ENCODE measurements around the gene UNCX. TPM values are rescaled to one million over a fixed set of nuclear protein-coding genes. Genes with fewer than 3 reads are reported as not detected.

Gene UNCX
- total RNA-seq, 2 experiments from 2014 or later: not detected

DNA sequence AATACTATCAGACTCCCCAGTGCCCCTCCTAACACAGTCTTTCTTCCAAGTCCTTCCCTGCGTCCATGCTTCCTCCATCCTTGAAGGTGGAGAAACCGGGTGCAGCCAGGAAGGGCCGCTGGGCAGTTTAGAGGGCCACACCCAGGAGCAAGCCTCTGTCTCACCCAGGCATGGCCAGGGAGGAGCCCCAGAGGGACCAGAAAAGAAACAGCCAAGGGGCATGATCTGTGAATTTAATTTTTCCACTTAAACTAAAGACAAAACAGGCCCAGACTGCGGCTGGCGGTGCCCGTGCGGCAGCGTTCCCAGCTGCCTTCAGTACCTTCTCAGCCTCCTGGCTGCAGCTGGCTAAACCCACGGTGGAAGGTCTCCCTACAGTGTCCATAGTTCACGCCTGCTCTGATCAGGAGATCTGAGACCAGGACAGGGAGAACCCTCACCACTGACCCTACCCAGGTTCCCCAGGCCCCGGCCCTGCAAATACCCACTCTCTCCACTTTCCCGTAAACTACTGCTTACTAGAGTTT, 12.9 kb downstream of the UNCX start:
- peaks cover 62% of the 10 kb centered on the region for H3K27me3 Mint-ChIP-seq
- peaks cover 2% of the 10 kb centered on the region for H3K36me3 Mint-ChIP-seq (ENCODE audit: low read depth)
- no peaks in the 10 kb centered on the region for H3K9me3 Mint-ChIP-seq
- H3K4me3 Mint-ChIP-seq: no peak overlapping the region
- POLR2A ChIA-PET: interaction anchor here (0.7 kb wide), 1 partner anchor 380 kb away, joined by 11 read pairs; no protein-coding TSS in a partner anchor
- CTCF ChIA-PET: interaction anchor here (0.6 to 1.6 kb wide), 4 partner anchors 16 to 474 kb away, joined by 3 to 4 read pairs (median 4); no protein-coding TSS in a partner anchor
- H3K4me1 Mint-ChIP-seq: no peaks in the 10 kb centered on the region
- no peak for DNase-seq
- no peak overlapping the region for H3K27ac Mint-ChIP-seq

DNA sequence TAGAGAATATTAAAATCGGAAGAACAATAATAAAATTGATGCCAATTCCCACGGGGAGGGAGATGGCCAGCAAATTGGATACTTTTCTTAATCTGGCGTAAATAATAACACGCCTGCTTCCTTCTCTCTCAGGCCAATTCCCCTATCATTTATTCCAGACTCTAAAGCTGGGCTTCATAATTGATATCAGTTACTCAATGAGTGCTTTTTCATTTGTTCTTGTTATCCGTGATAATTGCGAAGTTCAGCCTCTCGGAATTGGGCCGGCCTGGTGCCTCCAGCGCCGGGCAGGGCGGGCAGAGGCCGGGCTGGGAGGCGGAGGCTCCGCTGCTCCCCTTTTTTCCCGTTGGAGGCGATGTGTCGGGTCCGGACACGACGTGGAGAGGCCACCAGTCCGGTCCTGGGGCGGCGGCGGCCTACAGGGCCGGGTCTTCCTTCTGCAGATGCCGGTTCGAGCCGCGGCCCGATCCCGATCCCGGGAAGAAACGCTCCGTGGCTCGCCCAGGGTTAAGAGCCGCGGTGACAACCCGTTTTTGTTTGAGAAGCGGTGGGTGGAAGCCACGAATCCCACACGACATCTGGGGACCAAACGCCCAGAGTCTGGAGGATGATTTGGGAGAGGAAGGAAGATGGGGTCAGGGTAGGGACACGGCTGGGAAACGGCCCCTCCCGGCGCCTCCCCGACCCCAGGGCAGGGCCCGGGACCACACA, 13.6 kb downstream of the UNCX start:
- CTCF ChIA-PET: interaction anchor here (1.6 kb wide), 1 partner anchor 167 kb away, joined by 3 read pairs; no protein-coding TSS in a partner anchor
- Mint-ChIP-seq H3K4me1 (no peaks in the 10 kb centered on the region), H3K4me3 (no peak overlapping the region), H3K36me3 (ENCODE audit: low read depth) (peaks cover 2% of the 10 kb centered on the region), H3K9me3 (no peaks in the 10 kb centered on the region), H3K27ac (no peak overlapping the region), H3K27me3 (peaks cover 66% of the 10 kb centered on the region)
- DNase-seq: no peak
- POLR2A ChIA-PET: no interaction called here

DNA sequence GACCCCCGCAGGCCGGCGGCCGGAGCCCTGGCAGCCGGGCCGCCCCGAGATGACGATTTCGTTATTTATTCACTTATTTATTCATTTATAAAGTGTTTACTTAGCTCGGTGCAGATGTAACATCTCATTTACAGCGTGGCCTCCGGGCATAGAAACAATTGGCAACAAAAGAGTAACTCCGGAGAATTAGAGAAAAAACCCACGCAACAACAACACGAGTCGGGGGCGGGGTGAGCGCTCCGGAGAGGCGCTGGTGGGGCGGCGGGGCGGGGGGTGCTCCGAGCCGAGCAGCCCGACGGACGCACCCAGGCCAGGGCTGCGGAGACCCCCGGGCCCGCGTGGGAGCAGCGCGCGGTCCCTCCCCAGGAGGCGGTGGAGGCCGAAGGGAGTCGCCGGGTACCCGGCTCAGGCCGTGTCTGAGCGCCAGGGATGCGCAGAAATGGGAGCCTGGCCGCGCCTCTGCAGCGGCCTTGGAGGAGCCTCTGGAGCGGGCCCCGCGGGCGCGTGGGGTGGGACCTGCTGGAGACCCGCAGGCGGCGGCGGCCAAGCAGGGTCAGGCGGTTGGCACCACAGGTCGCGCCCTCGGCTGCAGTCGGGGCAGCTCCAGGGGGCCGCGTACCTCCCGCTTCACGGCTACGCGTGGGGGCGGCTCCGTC, 14.3 kb downstream of the UNCX start:
- peaks cover 64% of the 10 kb centered on the region for H3K27me3 Mint-ChIP-seq
- no peak for DNase-seq
- H3K9me3 Mint-ChIP-seq: no peaks in the 10 kb centered on the region
- no peaks in the 10 kb centered on the region for H3K4me1 Mint-ChIP-seq
- H3K36me3 Mint-ChIP-seq (ENCODE audit: low read depth): peaks cover 2% of the 10 kb centered on the region
- ChIA-PET CTCF (no interaction called here), POLR2A (no interaction called here)
- no peak overlapping the region for H3K4me3 Mint-ChIP-seq
- no peak overlapping the region for H3K27ac Mint-ChIP-seq

DNA sequence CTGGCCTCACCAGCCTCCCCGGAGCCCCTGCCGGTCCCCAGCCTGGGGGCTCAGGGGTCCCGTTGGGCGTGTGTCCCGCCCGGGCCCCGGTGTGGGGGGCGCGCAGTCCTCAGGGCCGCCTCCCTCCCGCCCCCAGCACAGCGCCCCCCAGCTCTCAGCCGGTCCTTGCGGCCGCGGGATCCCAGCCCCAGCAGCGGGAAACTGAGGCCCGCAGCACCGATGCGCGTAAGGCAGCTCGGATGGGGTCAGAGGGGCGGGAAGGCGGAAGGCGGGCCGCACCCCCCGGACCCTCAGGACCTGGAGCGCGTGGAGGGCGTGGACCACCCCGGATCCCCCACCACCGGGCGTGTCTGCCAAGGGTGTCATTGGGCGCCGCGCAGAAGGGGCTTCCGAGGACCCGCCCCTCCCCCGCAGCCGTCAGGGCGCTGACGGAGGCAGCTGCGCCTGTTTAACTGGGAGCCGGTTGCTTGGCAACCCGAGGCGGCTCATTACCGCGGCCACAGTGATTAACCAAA, 14.9 kb downstream of the UNCX start:
- no peaks in the 10 kb centered on the region for H3K4me1 Mint-ChIP-seq
- H3K27ac Mint-ChIP-seq: no peak overlapping the region
- H3K27me3 Mint-ChIP-seq: peaks cover 63% of the 10 kb centered on the region
- DNase-seq: no peak
- no peaks in the 10 kb centered on the region for H3K9me3 Mint-ChIP-seq
- ChIA-PET CTCF (interaction anchor here (0.7 to 1.1 kb wide), 2 partner anchors 16 to 191 kb away, joined by 3 to 4 read pairs; no protein-coding TSS in a partner anchor), POLR2A (no interaction called here)
- H3K36me3 Mint-ChIP-seq (ENCODE audit: low read depth): peaks cover 2% of the 10 kb centered on the region
- no peak overlapping the region for H3K4me3 Mint-ChIP-seq

DNA sequence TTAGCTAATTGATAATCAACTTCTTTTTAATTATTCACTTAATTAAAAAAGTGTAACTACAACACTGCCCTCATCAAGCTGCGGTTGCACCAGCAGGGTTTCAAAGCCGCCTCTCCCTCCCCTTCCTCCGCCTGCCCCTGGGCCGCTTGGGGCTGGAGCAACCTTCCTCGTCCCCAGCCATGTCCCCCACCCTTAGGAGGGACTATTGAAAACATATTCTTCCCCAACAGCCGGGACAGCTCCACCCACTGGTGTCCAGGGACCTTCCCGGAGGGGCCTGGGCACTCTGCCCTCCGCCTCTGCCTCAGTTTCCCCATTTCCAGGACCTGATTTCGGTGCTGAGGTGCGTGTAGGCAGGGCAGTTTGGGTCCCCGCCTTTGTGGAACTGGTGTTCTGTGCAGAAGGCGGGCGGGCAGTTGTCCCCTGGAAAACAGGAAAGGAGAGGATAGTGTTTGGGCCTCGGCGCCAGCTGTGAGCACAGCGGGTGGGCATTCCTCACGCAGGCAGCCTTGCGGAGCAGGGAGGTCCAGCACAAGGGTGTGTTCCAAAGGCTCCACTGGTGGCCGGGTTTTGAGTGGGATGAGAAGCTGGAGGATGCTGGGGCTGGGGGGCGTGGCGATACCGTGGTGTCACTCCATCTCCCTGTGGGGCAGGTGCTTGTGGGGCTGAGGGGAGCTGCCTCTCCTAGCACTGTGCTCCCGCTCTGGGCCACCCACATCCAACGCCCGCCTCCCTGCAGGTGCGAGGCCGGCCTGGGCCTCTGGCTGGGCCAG, 15.7 kb downstream of the UNCX start:
- ChIA-PET POLR2A (no interaction called here), CTCF (interaction anchor here (0.7 to 1.1 kb wide), 2 partner anchors 17 to 190 kb away, joined by 3 to 4 read pairs; no protein-coding TSS in a partner anchor)
- no peaks in the 10 kb centered on the region for H3K4me1 Mint-ChIP-seq
- peaks cover 61% of the 10 kb centered on the region for H3K27me3 Mint-ChIP-seq
- no peaks in the 10 kb centered on the region for H3K9me3 Mint-ChIP-seq
- no peak for DNase-seq
- H3K36me3 Mint-ChIP-seq (ENCODE audit: low read depth): peaks cover 2% of the 10 kb centered on the region
- H3K4me3 Mint-ChIP-seq: no peak overlapping the region
- peak overlapping the region; percentile 68 for H3K27ac Mint-ChIP-seq

DNA sequence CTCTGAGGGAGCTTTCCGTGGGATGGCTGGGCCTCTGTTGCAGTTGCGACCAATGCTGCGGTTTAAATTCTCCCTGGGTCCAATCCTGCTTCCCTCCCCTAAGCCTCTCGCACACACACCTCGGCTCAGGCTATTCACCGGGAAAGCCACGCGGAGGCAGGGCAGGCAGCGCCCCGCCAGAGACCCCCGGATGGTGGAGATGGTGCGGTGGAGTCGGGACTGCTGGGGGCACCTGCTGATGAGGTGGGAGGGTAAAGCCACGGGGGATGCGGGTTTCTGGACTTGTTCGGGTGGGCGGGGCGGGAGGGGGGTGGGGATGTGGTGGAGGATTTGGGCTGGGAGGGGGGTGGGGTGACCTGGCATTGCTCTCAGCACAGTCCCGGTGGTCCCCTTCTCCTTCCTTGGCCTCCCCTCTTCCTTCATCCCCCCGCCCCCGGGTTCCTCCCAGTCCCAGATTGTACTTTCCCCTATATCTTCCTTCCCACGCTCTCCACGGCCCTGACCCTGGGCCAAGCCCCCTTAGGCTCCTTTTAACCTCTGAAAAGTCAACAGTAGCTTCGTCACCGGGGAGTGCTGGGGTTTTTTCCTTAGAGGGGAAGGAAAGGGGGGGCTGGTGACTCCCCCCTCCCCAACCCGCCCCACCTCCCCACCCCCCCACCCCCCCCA, 16.4 kb downstream of the UNCX start:
- Mint-ChIP-seq H3K4me1 (no peaks in the 10 kb centered on the region), H3K9me3 (no peaks in the 10 kb centered on the region), H3K4me3 (no peak overlapping the region), H3K36me3 (ENCODE audit: low read depth) (peaks cover 2% of the 10 kb centered on the region), H3K27ac (no peak overlapping the region), H3K27me3 (peaks cover 58% of the 10 kb centered on the region)
- DNase-seq: no peak
- CTCF ChIA-PET: no interaction called here
- POLR2A ChIA-PET: no interaction called here

DNA sequence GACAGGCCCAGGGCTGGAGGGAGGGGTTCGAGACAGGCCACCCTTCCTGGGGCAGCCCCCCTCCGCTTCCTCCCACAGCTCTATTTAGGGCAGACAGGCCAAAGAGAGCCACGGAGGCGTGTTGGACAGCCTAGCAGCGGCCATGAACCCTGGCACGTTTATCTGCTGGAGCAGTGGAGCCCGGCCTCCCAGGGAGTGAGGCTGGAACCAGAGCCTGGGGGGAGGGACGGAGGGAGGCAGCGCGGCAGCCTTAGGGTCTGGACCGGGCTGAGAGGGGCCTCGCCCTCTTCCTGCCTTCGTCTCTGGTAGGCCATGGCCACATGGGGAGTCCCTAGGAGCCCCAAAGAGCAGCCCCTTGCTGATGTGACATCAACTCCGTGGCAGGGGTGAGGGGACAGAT, 17.1 kb downstream of the UNCX start:
- CTCF ChIA-PET: no interaction called here

DNA sequence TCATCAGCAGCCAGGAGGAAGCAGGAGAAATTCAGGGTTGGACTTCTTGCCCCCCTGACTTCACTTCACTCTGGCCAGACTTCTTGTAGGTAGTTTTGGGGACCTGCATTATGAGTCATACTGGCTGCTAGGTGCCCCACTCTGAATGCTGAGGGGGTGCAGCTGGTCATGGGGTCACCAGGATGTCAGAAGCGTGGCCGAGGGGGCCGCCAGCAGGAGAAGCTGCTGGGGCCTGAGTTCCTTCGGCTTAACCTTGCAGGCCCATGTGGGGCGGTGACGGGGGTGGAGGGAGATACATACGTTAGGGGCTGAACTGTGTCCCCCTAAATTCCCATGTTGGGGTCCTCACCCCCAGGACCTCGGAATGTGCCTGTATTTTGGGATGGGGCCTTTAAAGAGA, 18.2 kb downstream of the UNCX start:
- POLR2A ChIA-PET: no interaction called here
- CTCF ChIA-PET: no interaction called here
- DNase-seq: no peak
- Mint-ChIP-seq H3K27ac (no peak overlapping the region), H3K9me3 (no peaks in the 10 kb centered on the region), H3K4me1 (no peaks in the 10 kb centered on the region), H3K4me3 (no peak overlapping the region), H3K27me3 (peaks cover 43% of the 10 kb centered on the region), H3K36me3 (ENCODE audit: low read depth) (peaks cover under 1% of the 10 kb centered on the region)

More for the DNA sequence above, 17.1 kb downstream of the UNCX start:
- DNase-seq: no peak
- POLR2A ChIA-PET: no interaction called here
- Mint-ChIP-seq H3K4me3 (no peak overlapping the region), H3K36me3 (ENCODE audit: low read depth) (peaks cover 2% of the 10 kb centered on the region), H3K4me1 (no peaks in the 10 kb centered on the region), H3K9me3 (no peaks in the 10 kb centered on the region), H3K27me3 (peaks cover 55% of the 10 kb centered on the region), H3K27ac (no peak overlapping the region)

DNA sequence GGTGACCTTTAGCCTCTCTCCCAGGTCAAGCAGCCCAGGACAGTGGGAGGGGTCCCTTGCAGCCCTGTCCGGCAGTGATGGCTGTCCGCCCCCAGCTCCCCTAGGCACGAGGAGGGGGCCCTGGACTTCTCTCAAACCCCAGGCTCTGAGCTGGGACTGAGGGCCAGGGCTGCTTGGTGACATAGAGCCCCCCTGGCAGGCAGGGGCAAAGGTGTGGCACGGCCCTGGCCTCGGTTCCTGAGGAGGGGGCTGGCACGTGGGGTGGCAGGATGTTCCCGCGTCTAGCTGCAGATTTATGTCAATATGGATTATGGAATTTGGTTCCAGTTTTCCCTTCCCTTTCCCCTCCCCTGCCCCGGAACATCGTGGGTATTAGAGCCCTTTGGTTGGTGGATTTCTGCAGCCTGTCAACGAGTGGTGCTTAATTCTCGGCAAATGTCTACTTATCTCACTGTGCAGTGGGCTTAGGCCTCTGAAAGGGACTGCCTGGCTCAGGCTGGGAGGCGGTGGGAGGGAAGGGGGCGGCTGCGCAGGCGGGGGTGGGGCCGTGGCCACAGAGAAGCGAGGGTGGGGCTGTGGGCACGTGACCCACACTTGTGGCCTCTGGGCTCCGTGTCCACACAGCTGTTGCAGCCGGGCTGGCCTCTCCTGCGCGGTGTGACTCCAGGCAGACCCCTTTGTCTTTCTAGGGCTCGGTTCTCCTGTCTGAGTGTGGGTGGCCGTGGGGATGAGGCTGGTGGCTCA, 19.3 kb downstream of the UNCX start:
- Mint-ChIP-seq H3K27me3 (peaks cover 39% of the 10 kb centered on the region), H3K9me3 (no peaks in the 10 kb centered on the region), H3K4me1 (no peaks in the 10 kb centered on the region), H3K36me3 (ENCODE audit: low read depth) (no peaks in the 10 kb centered on the region), H3K4me3 (no peak overlapping the region), H3K27ac (no peak overlapping the region)
- POLR2A ChIA-PET: interaction anchor here (0.6 kb wide), 1 partner anchor 36 kb away, joined by 3 read pairs; no protein-coding TSS in a partner anchor
- CTCF ChIA-PET: no interaction called here
- no peak for DNase-seq

DNA sequence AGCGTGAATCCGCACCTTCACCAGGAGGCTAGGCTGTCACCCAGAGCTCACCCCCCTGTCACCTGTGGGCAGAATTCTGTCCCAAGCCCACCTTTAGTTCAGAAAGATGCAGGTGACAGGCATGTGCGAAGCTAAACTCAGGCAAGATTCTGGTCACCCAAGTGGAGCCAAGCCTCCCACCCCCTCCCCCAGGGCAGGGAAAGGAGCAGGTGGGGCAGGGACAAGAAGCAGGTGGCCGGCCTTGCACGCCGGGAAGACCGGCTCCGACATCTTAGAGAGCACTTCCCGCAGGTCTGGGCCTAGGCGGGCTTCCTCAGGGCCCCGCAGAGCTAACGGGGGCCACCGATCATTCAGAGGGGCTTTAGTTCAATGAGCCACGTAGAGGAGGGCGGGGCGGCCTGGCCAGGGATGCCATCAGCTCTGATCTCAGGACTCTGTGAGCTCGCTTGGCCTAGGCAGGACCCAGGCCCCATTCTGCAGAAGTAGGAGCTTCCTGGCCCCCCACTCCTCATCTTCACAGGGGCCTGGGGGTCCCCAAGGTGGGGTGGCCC, 19.9 kb downstream of the UNCX start:
- DNase-seq: no peak
- Mint-ChIP-seq H3K4me3 (no peak overlapping the region), H3K27ac (no peak overlapping the region), H3K4me1 (no peaks in the 10 kb centered on the region), H3K27me3 (peaks cover 39% of the 10 kb centered on the region), H3K36me3 (ENCODE audit: low read depth) (no peaks in the 10 kb centered on the region), H3K9me3 (no peaks in the 10 kb centered on the region)
- ChIA-PET POLR2A (interaction anchor here (0.6 kb wide), 1 partner anchor 37 kb away, joined by 3 read pairs; no protein-coding TSS in a partner anchor), CTCF (interaction anchor here (1.8 kb wide), 1 partner anchor 12 kb away, joined by 3 read pairs; no protein-coding TSS in a partner anchor)

DNA sequence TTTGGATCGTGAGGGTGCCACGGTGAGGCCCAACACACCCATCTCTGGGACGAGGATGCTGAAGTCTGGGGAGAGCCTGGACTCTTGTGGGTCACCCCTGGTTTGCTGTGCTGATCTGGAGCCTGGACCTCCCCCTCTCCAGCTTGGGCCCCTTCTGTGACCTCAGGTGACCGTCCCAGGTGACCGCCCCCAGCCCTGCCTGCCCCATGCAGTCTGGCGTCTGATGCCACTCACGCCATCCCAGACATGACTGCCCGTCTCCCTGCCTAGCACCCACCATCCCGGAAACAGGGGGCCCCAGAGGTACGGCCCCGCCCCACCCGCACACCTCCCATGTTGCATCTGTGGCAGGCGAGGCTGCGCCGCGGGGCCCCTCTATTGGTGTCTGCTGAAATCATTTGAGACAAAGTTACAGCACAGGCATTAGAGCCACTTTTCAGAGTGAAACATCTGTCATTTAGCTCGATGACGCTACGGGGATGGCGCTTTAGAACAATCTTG, 21.1 kb downstream of the UNCX start:
- Mint-ChIP-seq H3K4me3 (no peak overlapping the region), H3K27ac (no peak overlapping the region), H3K36me3 (ENCODE audit: low read depth) (no peaks in the 10 kb centered on the region), H3K27me3 (peaks cover 32% of the 10 kb centered on the region), H3K4me1 (no peaks in the 10 kb centered on the region), H3K9me3 (no peaks in the 10 kb centered on the region)
- POLR2A ChIA-PET: no interaction called here
- no peak for DNase-seq
- CTCF ChIA-PET: interaction anchor here (1.8 kb wide), 1 partner anchor 13 kb away, joined by 3 read pairs; no protein-coding TSS in a partner anchor

Data from activated CD4-positive, alpha-beta T cell treated with anti-CD3 and anti-CD28 coated beads, Interleukin-2, amount 10 ng/mL, durations not matched to agents 7 days and 5 days (primary cell).